NCI-H774 (cell line): Measurements from ENCODE around the gene MYO15B.
"Not testable (repeated sequence)": the region's sequence is repeated elsewhere in the genome, so short reads cannot be mapped to it uniquely, and the experiment has no call there.

Experiments used
- DNase-seq: peaks from one replicate; lab custom pipeline; 2025; lab: John Stamatoyannopoulos, UW

MYO15B gene

DNA sequence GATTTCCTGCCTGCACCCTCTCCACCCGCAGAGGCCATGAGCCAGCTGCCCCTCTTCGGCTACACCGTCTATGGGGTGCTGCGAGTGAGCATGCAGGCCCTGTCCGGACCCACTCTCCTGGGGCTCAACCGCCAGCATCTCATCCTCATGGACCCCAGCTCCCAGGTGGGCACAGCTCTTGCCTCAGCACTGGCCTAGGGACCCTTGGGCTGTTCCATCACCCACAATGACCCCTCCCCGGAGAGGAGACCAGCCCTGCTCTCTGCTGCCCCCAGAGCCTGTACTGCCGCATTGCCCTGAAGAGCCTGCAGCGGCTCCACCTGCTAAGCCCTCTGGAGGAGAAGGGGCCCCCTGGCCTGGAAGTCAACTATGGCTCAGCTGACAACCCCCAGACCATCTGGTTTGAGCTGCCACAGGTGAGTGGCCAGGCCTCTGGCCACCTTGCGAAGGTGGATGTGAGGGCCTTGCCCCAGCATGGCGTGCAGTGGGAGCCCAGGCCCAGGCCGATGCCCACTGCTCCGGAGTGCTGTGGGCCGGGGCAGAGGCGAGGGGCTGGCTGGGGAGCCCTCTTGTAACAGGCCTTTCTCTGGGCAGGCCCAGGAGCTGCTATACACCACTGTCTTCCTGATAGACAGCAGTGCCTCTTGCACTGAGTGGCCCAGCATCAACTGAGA, 38.4 kb downstream of the MYO15B start:
- no peak for DNase-seq

- DNase-seq, result no peak
These were observed 39.0 kb downstream of the MYO15B start for GRCh38 chr17:75626496-75627038.

DNA sequence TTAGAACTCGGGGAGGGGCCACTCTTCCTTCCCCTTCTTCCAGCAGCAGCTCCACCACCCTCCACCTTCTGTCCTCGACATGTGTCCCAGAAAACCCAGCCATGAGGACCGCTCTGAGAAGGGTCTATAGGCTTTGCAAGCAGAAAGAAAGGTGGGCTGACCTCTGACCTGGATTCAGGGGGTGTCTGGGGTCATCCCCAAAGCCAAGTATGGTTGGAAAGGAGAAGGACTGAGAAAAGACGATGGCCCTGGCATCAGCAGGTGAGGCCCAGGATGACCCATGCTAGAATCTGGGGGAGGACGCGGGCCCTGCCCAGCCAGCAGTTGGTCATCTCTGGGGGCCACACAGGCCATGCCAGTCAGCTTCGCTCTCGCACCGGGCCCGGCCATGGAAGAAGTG, 39.5 kb downstream of the MYO15B start:
- no peak for DNase-seq

DNA sequence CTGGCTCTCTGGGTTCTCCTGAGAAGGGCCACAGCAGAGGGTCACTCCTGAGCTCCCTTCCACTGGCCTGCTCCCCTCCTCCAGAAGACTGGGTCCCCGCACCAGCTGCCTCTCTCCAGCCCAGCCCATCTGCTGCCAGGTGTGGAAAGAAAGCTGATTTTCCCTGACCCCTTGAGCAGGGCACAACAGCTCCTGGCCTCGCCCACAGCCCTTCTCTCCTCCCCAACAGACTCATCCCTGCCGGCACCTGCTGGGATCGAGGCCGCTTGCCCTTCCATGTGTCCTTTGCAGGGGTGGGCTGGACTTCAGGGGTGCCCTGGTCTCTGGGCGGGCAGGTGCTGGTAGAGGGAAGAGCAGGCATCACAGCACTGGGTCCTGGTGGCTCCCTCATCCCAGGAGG, 40.8 kb downstream of the MYO15B start:
- no peak for DNase-seq

DNA sequence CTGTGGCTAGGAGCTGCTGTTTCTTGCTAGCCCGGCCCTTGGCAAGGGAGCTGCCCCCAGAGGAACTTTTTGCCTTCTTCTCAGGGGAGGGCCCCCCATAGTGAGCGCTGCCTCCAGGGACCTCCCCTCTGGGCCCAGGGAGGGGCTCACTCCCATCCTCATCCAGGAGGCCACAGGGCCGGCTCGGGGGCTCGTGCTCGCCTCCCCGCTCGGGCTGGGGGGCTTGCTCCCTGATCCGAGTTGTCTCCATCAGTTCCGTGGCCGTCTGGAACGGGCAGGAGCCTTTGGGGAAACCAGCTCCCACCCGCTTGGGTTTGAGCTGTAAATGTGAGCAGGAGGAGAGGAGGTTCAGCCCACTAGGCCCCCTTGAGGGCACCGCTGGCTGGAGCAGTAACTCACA, 41.6 kb downstream of the MYO15B start:
- DNase-seq, result no peak

GRCh38 chr17:75630071-75630917, 42.7 kb downstream of the MYO15B start:
- no peak for DNase-seq

GRCh38 chr17:75631353-75631752, 43.8 kb downstream of the MYO15B start:
- no peak for DNase-seq

DNA sequence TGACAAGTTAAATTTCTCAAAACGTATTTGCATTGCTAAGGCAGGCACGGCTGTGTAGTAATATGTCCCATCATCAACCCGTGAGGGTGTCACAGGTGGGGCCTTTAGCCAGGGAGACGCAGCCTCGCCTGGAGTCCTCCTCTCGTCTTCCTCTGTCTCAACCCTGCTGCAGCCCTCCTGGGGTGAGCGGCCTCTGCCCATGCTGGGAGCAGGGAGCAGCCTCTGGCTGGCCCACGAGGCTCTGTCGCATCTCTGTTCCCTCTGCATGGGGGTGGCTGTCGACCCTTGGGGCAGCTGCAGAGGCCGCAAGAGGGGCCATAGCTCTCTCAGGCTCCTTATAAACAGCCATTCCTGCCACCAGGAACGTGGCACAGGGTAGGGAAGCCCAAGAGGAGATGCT, 44.8 kb downstream of the MYO15B start:
- no peak for DNase-seq

DNA sequence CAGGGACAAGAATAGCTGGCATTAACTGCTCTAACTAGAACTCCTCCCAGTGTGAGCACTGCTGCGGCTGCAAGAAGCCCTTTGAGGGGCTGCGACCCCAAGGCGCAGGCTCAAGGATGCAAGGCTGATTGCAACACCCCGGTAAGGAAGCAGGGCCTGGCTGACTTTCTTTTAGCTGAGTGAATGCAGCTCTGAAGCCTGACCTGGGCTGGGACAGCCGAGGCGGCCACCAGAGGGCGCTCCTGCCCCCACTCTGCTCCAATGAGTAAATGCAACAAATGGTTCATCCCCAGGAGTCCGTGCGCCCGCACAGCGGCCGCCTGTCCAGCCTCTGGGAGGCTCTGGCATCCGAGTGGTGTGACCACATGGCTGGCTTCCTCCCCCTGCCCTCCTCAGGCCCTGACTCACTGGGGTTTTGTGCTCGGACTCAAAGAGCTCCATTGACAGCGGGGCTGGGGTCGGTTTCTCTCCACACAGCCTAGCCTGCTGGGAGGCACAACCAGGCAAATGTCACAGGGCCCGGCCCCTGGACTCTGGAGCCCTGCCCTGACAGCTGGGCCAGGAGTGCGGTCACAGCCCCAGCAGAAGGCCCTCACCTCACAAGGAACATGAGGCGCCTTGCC, 45.4 kb downstream of the MYO15B start, which contains the start of gene SMIM5:
SMIM5 (plus strand) TSS at position 572 of the 623 bp plus-strand sequence. CDS start 6,768 bp downstream, outside the sequence.
- peak; percentile 43 for DNase-seq

DNA sequence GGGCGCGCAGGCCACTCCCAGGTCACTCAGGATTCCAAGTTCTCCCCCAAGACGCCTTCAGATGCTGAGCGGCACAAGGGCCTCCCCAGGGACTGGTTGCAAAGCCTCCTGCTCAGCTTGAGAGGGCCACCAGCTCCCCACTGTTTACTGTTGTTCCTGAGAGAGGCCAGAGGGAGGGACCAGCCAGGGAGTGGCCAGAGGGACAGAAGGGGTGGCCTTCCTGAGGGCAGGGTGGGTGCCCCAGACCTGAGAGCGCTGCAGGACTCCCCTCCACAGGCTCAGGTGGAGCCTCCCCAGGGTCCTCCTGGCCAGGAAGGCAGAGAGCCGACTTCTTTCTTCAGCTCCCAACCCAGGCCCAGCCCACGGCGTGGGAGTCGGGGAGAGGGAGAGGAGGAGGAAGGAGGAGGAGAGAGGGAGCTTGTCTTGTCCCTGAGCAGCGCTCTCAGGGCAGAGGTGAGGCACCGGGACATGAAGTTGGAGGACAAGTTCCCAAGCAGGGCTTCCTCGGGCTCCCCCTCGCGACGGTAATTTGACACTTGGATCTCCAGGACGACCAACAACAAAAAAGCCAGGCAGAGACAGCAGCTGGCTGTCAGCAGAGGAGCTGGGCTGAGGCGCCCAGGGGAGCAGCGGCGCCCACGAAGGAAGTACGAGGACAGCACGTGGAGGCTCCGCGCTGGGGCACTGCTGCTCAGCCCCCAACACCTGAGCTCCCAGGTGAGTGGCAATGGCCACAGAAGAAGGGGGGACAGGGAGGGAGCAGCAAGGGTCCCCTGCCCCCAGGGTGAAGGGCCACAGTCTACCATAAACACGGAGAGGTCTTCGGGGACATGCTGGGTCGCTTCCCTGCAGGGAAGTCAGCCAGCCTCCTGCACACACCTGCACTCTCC, 46.1 kb downstream of the MYO15B start:
- peak; percentile 72 for DNase-seq

GRCh38 chr17:75634376-75634740, 46.8 kb downstream of the MYO15B start:
- DNase-seq, result no peak

DNA sequence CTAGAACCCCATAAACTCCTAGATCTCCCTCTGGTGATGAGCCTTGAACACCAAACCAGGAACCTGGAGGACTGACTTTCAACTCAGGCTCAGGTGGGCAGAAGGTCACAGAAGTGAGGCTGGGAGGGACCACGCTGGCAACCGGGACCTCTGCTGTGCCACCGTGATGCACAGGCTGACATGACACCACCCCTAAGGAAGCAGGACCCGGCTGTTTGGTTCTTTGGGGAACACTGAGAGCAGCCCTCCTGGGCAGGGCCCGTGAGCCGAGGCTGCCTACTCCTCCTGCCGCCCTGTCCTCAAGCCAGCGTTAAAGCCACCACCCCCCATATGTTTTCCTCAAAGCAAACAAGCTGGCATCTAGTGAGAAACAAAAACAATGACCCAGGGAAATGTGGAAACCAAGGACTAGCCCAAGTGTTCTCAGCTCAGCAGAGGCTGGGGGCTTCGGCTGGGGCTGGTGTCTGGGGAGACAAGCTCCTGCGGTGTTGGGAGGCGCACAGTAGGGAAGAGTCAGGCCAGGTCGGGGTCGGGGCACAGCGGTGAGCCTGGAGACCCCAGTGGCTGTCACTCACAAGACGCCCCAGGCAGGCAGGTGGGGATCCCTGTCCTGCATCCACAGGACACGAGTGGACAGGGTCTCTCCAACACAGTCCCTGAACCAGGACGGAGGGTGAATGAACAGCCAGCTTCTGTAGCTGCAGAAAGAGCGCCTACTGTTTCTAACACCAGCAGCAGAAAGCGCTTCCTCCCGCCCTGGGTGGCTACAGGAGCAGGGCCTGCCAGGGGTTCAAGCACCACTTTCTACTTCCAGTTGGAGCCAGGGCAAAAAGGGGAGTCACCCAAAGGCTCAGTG, 47.4 kb downstream of the MYO15B start:
- DNase-seq, result no peak

DNA sequence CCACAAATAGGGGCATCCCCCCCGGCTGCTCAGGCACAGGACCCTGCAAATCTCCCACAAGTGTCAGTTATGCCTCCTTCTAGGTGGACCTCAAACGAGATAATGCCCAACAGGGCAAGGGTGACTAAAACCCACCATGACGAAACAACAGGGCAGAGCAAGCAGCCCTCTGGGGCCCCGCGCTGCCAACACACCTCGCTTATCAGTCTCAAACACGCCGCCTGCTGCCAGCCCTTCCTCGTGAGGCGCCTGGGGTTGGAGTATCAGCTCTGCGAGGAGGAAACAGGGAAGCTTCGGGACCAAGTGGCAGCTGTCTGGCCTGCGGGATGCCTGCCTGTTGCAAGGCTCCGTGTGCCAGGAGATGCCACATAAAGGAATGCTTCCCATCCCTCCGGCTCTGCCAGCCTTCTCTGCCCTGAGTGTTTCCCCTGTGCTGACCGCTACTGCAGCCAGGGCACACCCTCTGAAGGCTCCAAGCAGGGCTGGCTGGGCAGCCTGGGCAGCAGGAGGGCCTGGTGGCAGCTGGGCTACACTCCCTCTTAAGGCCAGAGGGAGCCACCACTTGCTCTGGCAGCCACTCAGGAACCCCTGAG, 48.1 kb downstream of the MYO15B start:
- no peak for DNase-seq

DNA sequence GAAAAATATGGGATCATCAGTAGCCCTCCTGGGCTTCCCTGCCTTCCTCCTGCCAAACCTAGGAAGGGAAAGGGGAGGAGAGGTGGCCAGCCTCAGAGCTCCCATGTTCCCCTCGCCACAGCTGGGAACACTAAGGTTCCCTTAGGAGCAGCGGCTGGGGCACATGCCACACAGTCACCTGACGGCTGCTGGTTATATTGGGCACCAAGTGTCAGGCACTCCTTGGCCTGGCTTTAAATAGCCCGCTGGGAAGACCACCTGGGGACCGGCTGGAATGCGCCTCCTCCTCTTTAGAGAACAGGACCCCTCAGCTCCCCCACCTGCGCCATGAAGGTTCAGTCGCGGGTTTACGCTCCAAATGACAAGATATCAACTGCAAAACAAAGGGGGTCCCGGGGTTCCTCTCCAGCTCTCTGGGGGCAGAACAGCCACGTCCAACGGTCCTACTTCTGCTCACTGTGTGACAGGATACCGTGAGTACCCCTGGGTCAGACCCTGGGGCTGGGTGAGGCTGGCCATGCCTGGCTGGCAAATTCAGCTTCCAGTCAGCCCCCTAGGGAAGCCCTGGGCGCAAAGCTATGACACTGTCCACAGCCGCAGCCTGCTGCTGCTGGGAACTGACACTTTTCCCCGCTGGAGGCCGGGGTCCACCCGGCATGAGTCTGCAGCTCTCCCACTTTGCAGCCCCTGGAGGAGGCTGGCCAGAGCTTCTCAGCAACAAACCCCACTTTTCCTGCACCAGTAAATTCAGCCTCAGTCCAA, 49.0 kb downstream of the MYO15B start:
- DNase-seq, result no peak

- DNase-seq, result no peak
These were observed 49.5 kb downstream of the MYO15B start for GRCh38 chr17:75637143-75637538.

GRCh38 chr17:75637551-75637950, 50.0 kb downstream of the MYO15B start:
- DNase-seq, result no peak

GRCh38 chr17:75638039-75638438, 50.4 kb downstream of the MYO15B start:
- not testable (repeated sequence) for DNase-seq

- DNase-seq, result no peak
These were observed 51.3 kb downstream of the MYO15B start for GRCh38 chr17:75638893-75639292.

GRCh38 chr17:75639327-75639726, 51.7 kb downstream of the MYO15B start:
- no peak for DNase-seq
